Measurements from ENCODE around the gene DRD2. TPM values are rescaled to one million over a fixed set of nuclear protein-coding genes. Genes with fewer than 3 reads are reported as not detected.

DRD2 gene
- total and polyA plus RNA-seq, 2 of the 13 experiments (the other 11 are each of a cell fraction or from before 2014, with no cell fraction given): not detected

GRCh38 chr11:113375402-113375801 is 99.8 kb downstream of the DRD2 start (continued):
- no peak for TF ChIP-seq REST (IDR thresholded peaks at IDR 0.05; ENCODE audit: borderline replicate concordance in 1 of 2, low read depth in 1 of 2, low read length in 2 of 2)
- no peak for TF ChIP-seq RFXANK (CRISPR knock-in tag; IDR thresholded peaks at IDR 0.05)
- no peak for TF ChIP-seq ELF4 (CRISPR knock-in tag; IDR thresholded peaks at IDR 0.05; ENCODE audit: borderline replicate concordance)
- TF ChIP-seq ZNF75D (CRISPR knock-in tag; IDR thresholded peaks at IDR 0.05; ENCODE audit: borderline replicate concordance): no peak
- no peak for TF ChIP-seq HOXD1 (CRISPR knock-in tag; IDR thresholded peaks at IDR 0.05)
- TF ChIP-seq CC2D1A (CRISPR knock-in tag; IDR thresholded peaks at IDR 0.05): no peak

DNA sequence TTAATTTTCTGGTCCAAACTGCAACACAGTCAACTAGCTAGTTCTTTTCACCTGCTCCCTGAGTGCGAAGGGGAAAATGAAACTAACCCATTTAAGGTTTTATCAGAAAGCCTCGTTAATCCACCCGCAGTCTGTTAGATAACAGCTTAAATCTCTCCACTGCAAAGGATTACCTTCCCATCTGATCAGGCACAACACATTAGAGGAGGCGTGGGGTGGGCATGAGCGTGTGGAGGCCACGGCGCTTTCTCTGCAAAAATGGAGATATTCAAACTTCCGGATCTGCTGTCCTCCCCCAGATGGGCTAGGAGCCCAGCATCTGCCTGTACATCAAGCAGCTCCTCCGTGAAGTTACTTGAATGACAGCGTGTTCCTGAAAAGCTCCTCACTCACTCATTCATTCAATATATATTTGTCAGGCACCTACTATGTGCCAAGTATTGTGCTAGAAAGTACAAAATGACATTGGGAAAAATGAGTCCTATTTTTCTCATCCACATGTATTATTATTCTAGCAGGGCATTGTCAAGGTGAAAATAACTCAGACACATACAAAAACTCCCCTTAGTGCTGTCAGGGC is 101.1 kb downstream of the DRD2 start:
- Histone ChIP-seq H3K9ac (ENCODE audit: insufficient read depth, low read depth, low read length) (no peak overlapping the region), H2AFZ (ENCODE audit: low read length) (no peak overlapping the region), H3K4me3 (replicated peaks in 1 of 3; ENCODE audit: insufficient read depth in 1 of 3, low read depth in 2 of 3, low read length in 3 of 3) (no peak overlapping the region), H3K27me3 (ENCODE audit: control insufficient read depth in 1 of 2, insufficient read depth in 2 of 2, low read length in 2 of 2) (no peaks in the 10 kb centered on the region), H3K36me3 (replicated peaks in 1 of 2; ENCODE audit: control insufficient read depth in 1 of 2, insufficient read depth in 2 of 2, low read length in 2 of 2) (no peaks in the 10 kb centered on the region), H3K9me3 (ENCODE audit: low read length) (no peaks in the 10 kb centered on the region), H3K4me2 (ENCODE audit: low read depth, low read length) (no peak overlapping the region), H4K20me1 (ENCODE audit: insufficient read depth, low read length) (no peaks in the 10 kb centered on the region), H3K27ac (ENCODE audit: extremely low read length, insufficient read depth, low read length) (no peak overlapping the region), H3K4me1 (ENCODE audit: insufficient read depth, low read length) (no peaks in the 10 kb centered on the region), H3K79me2 (ENCODE audit: insufficient read depth, low read length) (no peaks in the 10 kb centered on the region)
- no TSS peak for BruUV-seq (replicated peaks)
- FAIRE-seq: no peak
- ATAC-seq: no peak
- WGBS (ENCODE audit: low lambda C conversion rate): 85% methylated on average over 10 of the region's 10 CpGs
- intact Hi-C loops (cut with micrococcal nuclease; ENCODE audit: unreplicated experiment): no loop called here
- CTCF ChIA-PET (ENCODE audit: low intra/inter-chr PET ratio, low total read pairs): no interaction called here
- in situ Hi-C loops (cut with HindIII; ENCODE audit: extremely low pct_ligation_motif_present, low pct_unique_long_range_greater_than_20kb): no loop called here
- POLR2A ChIA-PET: no interaction called here
- DNase-seq (ENCODE audit: low spot score): no peak
- TF ChIP-seq HNF4G (IDR thresholded peaks at IDR 0.05; ENCODE audit: borderline replicate concordance, low read depth, low read length): no peak
- no peak for TF ChIP-seq HNF4G (CRISPR knock-in tag; IDR thresholded peaks at IDR 0.05; ENCODE audit: borderline replicate concordance, low read depth)
- no peak for TF ChIP-seq TCF7L2 (IDR thresholded peaks at IDR 0.05; ENCODE audit: low read depth, low read length)
- no peak for TF ChIP-seq ZNF12 (CRISPR knock-in tag; IDR thresholded peaks at IDR 0.05)
- no peak for TF ChIP-seq KAT7 (CRISPR knock-in tag; IDR thresholded peaks at IDR 0.05; ENCODE audit: borderline replicate concordance)
- no peak for TF ChIP-seq ZBTB33 (CRISPR knock-in tag; IDR thresholded peaks at IDR 0.05)
- TF ChIP-seq MAFG (CRISPR knock-in tag; IDR thresholded peaks at IDR 0.05): no peak
- TF ChIP-seq ZNF557 (CRISPR knock-in tag; IDR thresholded peaks at IDR 0.05): no peak
- no peak for TF ChIP-seq ATAD3A (CRISPR knock-in tag; IDR thresholded peaks at IDR 0.05)
- no peak for TF ChIP-seq FOXO1 (CRISPR knock-in tag; IDR thresholded peaks at IDR 0.05)
- TF ChIP-seq AGO2 (optimal IDR thresholded peaks at IDR 0.05; ENCODE audit: low read depth, low read length): no peak
- TF ChIP-seq ZNF83 (CRISPR knock-in tag; IDR thresholded peaks at IDR 0.05; ENCODE audit: borderline replicate concordance): no peak
- TF ChIP-seq ZNF570 (CRISPR knock-in tag; IDR thresholded peaks at IDR 0.05; ENCODE audit: borderline replicate concordance): no peak
- TF ChIP-seq RORA (CRISPR knock-in tag; IDR thresholded peaks at IDR 0.05): no peak
- no peak for TF ChIP-seq ZNF232 (CRISPR knock-in tag; IDR thresholded peaks at IDR 0.05; ENCODE audit: borderline replicate concordance)
